GM12892 (cell line): ENCODE results near the gene SCGB1A1.

ENCODE experiments used
- DNase-seq: peaks from one replicate; pipeline ENCODE4 v3.0.0; 2011; ENCODE audit not compliant: insufficient read length
- FAIRE-seq: peaks from 2 replicates; lab custom pipeline; 2011; peaks lifted over from hg19 to GRCh38; lab: Jason Lieb, UNC
- POLR2A ChIP-seq: IDR thresholded peaks from 2 replicates; pipeline ENCODE4 v1.6.1; 2011; ENCODE audit warnings: low read depth, low read length, control low read depth
- POLR2AphosphoS5 ChIP-seq: IDR thresholded peaks from 2 replicates; pipeline ENCODE4 v1.6.1; 2011; ENCODE audit warnings: low read depth, low read length, control low read depth
- TAF1 ChIP-seq: IDR thresholded peaks from 2 replicates; pipeline ENCODE4 v1.6.1; 2011; ENCODE audit warnings: low read depth, mild to moderate bottlenecking, control low read depth, low read length, borderline replicate concordance

SCGB1A1 gene

DNA sequence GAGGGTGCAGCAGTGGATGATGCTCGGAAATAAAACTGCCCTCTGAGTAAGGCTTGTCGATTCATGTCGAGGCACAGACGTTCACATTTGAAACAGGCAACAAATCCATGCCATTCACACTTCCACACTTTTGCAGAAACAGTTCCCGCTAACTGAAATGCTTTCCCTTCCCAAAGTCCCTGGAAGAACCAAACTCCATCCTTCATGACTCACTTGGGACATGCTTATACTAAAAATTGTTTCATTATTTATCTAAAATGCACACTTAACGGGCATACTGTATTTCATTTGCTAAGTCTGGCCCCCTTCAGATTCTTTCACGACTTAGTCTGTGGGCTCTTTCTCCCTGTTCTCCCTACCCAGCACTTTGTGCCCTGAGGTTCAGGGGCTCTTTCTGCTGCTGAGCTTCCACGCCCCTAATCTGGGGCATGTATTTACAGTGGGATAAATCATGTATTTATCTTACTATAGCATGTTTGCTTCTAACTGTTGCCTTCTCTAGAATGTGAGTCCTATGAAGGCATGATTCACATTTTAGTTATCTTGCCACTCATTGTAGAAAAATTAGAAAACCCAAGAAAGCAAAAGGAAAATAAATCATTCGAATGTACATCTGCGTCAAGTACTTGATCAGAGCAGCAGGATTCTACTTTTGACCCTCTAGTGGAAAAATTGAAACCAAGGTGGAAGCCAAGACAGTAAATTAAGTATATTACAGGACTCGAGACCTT is 12.5 kb downstream of the SCGB1A1 start:
- TF ChIP-seq POLR2AphosphoS5, result no peak
- TF ChIP-seq POLR2A, result no peak
- TF ChIP-seq TAF1, result no peak
- FAIRE-seq (no peak), DNase-seq (no peak)

DNA sequence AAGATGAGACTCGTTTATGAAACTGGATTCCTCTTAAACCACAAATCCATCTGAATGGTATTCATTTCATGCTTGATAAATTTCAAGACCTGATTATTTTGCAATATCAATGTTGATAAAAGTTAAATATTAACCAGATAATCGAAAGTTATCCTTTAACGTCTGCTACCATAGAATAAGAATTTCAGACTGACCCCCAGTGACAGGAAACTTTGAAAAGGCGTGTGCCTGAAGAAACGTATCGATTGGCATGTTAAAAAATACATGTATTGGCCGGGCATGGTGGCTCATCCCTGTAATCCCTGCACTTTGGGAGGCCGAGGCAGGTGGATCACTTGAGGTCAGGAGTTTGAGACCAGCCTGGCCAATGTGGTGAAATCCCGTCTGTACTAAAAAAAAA is 13.9 kb downstream of the SCGB1A1 start:
- FAIRE-seq (no peak), DNase-seq (no peak)
- no peak for TF ChIP-seq POLR2AphosphoS5
- TF ChIP-seq POLR2A, result no peak
- TF ChIP-seq TAF1, result no peak

DNA sequence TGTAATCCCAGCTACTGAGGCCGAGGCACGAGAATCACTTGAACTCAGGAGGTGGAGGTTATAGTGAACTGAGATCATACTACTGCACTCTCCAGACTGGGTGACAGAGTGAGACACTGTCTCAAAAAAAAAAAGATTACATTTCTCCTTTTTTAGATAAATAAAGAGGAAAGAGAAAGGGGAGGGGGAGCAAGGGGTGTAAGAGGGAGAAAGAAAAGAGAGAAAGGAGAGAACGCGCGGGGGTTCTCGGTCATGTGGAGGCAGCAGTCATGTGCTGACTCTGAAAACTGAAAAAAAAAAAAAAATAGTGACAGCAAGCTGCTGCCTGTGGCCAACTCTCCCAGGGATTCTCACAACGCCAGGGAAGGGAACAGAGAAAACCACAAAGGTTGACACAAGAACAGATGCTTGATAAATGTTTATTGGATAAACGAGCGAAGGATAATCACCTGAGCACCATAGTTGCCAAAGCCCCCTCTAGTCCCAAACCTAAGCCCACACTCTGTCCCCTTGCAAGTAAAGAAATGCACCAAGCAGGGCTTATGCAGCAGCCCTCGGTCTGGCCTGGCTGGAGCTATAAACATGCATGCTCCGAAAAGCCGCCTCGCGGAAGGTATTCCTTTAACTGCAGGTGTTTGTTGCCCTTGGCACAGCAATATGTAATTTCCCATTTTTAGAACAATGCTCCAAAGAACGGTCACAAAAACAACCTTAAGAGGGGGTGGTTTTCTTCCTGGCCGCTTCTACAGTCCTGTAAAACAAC is 14.5 kb downstream of the SCGB1A1 start:
- no peak for TF ChIP-seq POLR2A
- TF ChIP-seq POLR2AphosphoS5, result no peak
- no peak for TF ChIP-seq TAF1
- no peak for DNase-seq
- FAIRE-seq, result no peak

DNA sequence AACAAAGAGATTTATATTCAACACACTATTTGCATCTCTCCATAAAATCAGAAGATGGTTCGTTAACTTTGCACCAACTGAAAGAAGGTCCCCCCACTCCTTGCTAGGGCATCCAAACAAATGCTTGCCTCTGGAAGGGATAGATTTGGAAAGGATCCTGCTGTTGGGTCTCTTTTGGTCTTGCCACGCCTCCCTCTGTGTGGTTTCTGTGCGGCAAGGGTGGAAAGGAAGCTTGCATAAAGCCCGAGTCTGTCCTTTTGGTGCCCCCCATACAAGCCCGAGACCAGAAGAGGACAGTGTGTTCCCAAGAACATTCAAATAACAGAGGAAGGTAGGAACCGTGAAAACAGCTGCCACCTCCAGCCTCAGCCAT is 15.1 kb downstream of the SCGB1A1 start:
- DNase-seq, result no peak
- TF ChIP-seq POLR2AphosphoS5, result no peak
- no peak for TF ChIP-seq TAF1
- no peak for TF ChIP-seq POLR2A
- FAIRE-seq, result no peak

DNA sequence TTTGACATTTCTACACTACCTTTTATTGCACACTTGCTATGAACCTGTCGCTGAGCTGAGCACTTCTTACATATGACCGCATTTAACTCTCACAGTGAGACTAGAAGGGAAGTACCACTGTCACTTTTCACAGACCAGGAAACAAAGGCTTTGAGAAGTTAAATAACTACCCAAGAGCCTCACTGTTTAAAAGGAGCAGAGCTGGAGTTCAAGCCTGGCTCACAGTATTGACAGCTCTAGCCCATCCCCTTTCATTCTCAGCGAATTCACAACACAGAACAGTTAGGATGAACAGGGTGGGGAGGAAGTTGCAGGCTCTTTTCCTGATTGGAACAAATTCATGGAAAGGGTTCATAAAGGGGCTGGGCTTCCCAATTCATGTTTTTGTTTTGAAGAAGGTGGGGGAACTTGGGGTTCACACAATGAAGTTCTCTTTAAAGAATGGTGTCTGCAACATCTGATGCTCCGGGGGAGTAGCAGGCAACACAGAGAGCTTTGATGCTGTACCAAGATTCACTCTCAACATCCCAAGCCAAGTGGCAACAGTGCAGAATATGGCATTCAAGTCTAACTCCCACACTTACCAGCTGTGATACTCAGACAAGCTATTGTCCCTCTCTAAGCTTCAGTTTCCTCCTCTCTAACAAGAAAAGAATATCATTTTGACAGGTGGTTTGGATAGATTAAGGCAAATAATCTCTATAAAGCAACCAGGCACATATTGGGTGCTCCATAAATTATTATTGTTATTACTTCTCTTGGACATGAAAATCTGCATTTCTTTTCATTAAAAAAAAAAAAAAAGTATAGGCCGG is 17.2 kb downstream of the SCGB1A1 start:
- TF ChIP-seq TAF1 (no peak), POLR2AphosphoS5 (no peak), POLR2A (no peak)
- FAIRE-seq (no peak), DNase-seq (no peak)

DNA sequence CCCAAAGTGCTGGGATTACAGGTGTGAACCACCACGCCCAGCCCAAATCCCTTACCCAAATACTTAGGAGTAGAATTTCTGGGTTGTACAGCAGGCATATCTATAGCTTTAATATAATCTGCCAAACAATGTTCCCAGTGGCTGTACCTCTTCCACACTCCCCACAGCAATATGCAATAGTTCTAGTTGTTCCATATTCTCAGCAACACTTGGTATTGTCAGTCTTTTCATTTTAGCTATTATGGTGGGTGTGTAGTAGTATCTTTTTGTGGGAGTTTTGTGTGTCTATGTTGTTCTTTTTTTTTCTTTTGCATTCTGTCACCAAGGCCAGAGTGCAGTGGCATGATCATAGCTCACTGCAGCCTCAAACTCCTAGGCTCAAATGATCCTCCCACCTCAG is 18.8 kb downstream of the SCGB1A1 start:
- TF ChIP-seq POLR2AphosphoS5 (no peak), TAF1 (no peak), POLR2A (no peak)
- FAIRE-seq (no peak), DNase-seq (no peak)

GRCh38 chr11:62438641-62439040 is 19.8 kb downstream of the SCGB1A1 start:
- TF ChIP-seq POLR2A (no peak), POLR2AphosphoS5 (no peak), TAF1 (no peak)
- no peak for FAIRE-seq
- DNase-seq, result no peak

GRCh38 chr11:62439785-62440602 is 21.2 kb downstream of the SCGB1A1 start:
- TF ChIP-seq POLR2A (no peak), POLR2AphosphoS5 (no peak), TAF1 (no peak)
- FAIRE-seq (no peak), DNase-seq (no peak)

DNA sequence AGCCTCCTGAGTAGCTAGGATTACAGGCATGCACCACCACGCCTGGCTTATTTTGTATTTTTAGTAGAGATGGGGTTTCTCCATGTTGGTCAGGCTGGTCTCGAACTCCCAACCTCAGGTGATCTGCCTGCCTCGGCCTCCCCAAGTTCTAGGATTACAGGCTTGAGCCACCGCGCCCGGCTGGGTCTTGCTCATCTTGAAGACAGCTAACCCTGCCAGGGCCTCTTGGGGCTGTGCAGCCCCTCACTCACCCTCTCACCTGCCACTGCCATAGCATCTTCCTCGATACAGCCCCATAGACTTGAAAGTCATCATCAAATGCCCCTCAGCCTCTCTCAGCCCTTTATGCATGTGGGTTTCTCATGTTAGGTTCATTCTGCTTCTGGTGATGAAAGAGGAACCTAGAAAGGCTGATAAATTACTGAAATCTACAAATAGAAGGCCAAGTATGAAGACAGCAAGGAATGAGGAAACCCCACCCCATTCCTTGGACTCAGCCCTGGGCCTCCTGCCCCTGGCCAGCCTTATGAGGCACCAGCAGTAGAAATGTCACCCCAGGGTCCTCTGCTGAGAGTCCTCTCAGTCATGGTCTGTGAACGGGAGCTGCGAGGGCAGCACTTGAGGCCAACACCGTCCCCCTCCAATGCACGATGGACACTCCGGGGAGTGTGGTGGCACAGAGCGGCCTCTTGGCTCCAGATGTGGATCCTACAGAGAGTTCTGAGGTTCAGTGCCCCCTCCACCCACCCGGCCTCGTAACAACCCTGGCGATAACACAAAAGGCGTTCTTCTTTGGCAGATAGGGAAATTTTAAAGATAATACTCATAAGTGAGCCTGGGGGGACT is 24.8 kb downstream of the SCGB1A1 start:
- FAIRE-seq (no peak), DNase-seq (no peak)
- no peak for TF ChIP-seq POLR2A
- no peak for TF ChIP-seq POLR2AphosphoS5
- no peak for TF ChIP-seq TAF1
